ENCODE results near the gene ARHGEF28. TPM values are rescaled to one million over a fixed set of nuclear protein-coding genes. Genes with fewer than 3 reads are reported as not detected.
A peak's percentile ranks its signal among the peaks of the same experiment; 100 is the strongest.

ARHGEF28 gene
- total and polyA plus RNA-seq, 10 of the 15 experiments (the other 5 are each of a cell fraction or from before 2014, with no cell fraction given) = 0.10 to 0.72 (median 0.22) TPM; not detected in 2

DNA sequence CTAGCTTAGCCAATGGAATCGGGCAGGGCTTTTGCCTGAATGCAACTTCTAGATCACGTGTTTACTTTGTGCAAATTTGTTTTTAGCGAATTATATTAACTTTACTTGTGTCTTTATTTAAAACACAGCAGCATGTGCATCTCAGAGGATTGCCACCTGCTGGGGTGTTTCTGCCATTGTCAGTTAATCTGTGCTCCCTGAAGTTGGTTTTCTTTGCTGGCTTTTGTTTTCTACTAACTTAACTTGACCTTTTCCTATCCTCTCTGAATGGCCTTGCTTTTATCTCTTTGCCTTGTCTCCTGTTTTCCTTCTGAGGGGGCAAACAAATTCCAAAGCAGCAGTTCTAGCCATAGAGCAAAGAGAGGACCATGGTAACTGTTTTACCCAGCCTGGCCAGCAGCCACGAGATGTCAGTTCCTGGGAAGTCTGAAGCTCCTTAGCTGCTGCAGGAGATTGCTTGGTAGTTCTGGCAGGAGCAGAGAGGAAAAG is 67.6 kb downstream of the ARHGEF28 start (continued):
- TF ChIP-seq MYC (IDR thresholded peaks at IDR 0.05; ENCODE audit: insufficient read depth, insufficient read length, insufficient replicate concordance, low read length, severe bottlenecking) (no peak), MYB (IDR thresholded peaks at IDR 0.05; ENCODE audit: borderline replicate concordance, low read depth, low read length) (no peak), STAT1 (conservative IDR thresholded peaks at IDR 0.05) (no peak), TBL1XR1 (IDR thresholded peaks at IDR 0.05; ENCODE audit: low read depth, low read length) (no peak), ZNF207 (IDR thresholded peaks at IDR 0.05; ENCODE audit: borderline replicate concordance) (no peak), BMI1 (IDR thresholded peaks at IDR 0.05; ENCODE audit: borderline replicate concordance) (no peak), RAD21 (IDR thresholded peaks at IDR 0.05; ENCODE audit: insufficient read depth, low read depth, low read length) (peak; percentile 42), RFX5 (IDR thresholded peaks at IDR 0.05; ENCODE audit: low read depth, low read length) (no peak), ZBED1 (IDR thresholded peaks at IDR 0.05; ENCODE audit: borderline replicate concordance) (no peak), EED (IDR thresholded peaks at IDR 0.05; ENCODE audit: low read depth) (no peak), FOXM1 (IDR thresholded peaks at IDR 0.05; ENCODE audit: low read depth, low read length) (no peak), STAT3 (IDR thresholded peaks at IDR 0.05; ENCODE audit: low read depth, low read length) (no peak), ETV6 (conservative IDR thresholded peaks at IDR 0.05 in 1 of 2, IDR thresholded peaks at IDR 0.05 in 1 of 2; ENCODE audit: borderline replicate concordance in 1 of 2, low read depth in 1 of 2) (no peak), PAX5 (IDR thresholded peaks at IDR 0.05; ENCODE audit: borderline replicate concordance, low read depth, low read length) (no peak), HCFC1 (IDR thresholded peaks at IDR 0.05; ENCODE audit: low read length) (no peak), ZNF274 (IDR thresholded peaks at IDR 0.05; ENCODE audit: insufficient read depth, insufficient read length) (no peak), NBN (IDR thresholded peaks at IDR 0.05) (no peak), DPF2 (IDR thresholded peaks at IDR 0.05) (no peak), TCF3 (IDR thresholded peaks at IDR 0.05; ENCODE audit: borderline replicate concordance, insufficient read depth, low read depth, low read length) (no peak), YY1 (IDR thresholded peaks at IDR 0.05; ENCODE audit: low read depth, low read length) (no peak)
- TF ChIP-seq, protein P1, sequence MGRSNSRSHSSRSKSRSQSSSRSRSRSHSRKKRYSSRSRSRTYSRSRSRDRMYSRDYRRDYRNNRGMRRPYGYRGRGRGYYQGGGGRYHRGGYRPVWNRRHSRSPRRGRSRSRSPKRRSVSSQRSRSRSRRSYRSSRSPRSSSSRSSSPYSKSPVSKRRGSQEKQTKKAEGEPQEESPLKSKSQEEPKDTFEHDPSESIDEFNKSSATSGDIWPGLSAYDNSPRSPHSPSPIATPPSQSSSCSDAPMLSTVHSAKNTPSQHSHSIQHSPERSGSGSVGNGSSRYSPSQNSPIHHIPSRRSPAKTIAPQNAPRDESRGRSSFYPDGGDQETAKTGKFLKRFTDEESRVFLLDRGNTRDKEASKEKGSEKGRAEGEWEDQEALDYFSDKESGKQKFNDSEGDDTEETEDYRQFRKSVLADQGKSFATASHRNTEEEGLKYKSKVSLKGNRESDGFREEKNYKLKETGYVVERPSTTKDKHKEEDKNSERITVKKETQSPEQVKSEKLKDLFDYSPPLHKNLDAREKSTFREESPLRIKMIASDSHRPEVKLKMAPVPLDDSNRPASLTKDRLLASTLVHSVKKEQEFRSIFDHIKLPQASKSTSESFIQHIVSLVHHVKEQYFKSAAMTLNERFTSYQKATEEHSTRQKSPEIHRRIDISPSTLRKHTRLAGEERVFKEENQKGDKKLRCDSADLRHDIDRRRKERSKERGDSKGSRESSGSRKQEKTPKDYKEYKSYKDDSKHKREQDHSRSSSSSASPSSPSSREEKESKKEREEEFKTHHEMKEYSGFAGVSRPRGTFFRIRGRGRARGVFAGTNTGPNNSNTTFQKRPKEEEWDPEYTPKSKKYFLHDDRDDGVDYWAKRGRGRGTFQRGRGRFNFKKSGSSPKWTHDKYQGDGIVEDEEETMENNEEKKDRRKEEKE (IDR thresholded peaks at IDR 0.05) = no peak
- TF ChIP-seq, protein P2, sequence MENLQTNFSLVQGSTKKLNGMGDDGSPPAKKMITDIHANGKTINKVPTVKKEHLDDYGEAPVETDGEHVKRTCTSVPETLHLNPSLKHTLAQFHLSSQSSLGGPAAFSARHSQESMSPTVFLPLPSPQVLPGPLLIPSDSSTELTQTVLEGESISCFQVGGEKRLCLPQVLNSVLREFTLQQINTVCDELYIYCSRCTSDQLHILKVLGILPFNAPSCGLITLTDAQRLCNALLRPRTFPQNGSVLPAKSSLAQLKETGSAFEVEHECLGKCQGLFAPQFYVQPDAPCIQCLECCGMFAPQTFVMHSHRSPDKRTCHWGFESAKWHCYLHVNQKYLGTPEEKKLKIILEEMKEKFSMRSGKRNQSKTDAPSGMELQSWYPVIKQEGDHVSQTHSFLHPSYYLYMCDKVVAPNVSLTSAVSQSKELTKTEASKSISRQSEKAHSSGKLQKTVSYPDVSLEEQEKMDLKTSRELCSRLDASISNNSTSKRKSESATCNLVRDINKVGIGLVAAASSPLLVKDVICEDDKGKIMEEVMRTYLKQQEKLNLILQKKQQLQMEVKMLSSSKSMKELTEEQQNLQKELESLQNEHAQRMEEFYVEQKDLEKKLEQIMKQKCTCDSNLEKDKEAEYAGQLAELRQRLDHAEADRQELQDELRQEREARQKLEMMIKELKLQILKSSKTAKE (IDR thresholded peaks at IDR 0.05; ENCODE audit: low read depth, poor library complexity, severe bottlenecking) = no peak
- TF ChIP-seq, protein P3, sequence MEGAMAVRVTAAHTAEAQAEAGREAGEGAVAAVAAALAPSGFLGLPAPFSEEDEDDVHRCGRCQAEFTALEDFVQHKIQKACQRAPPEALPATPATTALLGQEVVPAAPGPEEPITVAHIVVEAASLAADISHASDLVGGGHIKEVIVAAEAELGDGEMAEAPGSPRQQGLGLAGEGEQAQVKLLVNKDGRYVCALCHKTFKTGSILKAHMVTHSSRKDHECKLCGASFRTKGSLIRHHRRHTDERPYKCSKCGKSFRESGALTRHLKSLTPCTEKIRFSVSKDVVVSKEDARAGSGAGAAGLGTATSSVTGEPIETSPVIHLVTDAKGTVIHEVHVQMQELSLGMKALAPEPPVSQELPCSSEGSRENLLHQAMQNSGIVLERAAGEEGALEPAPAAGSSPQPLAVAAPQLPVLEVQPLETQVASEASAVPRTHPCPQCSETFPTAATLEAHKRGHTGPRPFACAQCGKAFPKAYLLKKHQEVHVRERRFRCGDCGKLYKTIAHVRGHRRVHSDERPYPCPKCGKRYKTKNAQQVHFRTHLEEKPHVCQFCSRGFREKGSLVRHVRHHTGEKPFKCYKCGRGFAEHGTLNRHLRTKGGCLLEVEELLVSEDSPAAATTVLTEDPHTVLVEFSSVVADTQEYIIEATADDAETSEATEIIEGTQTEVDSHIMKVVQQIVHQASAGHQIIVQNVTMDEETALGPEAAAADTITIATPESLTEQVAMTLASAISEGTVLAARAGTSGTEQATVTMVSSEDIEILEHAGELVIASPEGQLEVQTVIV (IDR thresholded peaks at IDR 0.05; ENCODE audit: borderline replicate concordance, partially characterized antibody) = no peak

All from GM12878 (cell line).